GM12878 (cell line): Measurements from ENCODE around the gene AGBL5. TPM values are rescaled to one million over a fixed set of nuclear protein-coding genes. Genes with fewer than 3 reads are reported as not detected.

ENCODE experiments used
- BCL11A ChIP-seq: IDR thresholded peaks from 2 replicates; pipeline ENCODE4 v1.6.1; 2011; ENCODE audit warnings: low read depth, low read length
- CEBPB ChIP-seq, 2 experiments: fragments of 150-350 bp in 1 of 2; IDR thresholded peaks; 2 replicates each; pipeline ENCODE4 v1.6.1; 2012 to 2014; ENCODE audit warnings: low read depth in 2 of 2, low read length in 2 of 2, borderline replicate concordance in 1 of 2, inconsistent platforms in 1 of 2
- FOXM1 ChIP-seq: IDR thresholded peaks from 2 replicates; pipeline ENCODE4 v1.6.1; 2012; ENCODE audit warnings: low read depth, mild to moderate bottlenecking, inconsistent platforms, low read length, moderate library complexity
- GATAD2B ChIP-seq: fragments of 450-650 bp; conservative IDR thresholded peaks from 2 replicates; pipeline ENCODE4 v1.6.1; 2017; ENCODE audit warnings: low read depth, mild to moderate bottlenecking, moderate library complexity
- HCFC1 ChIP-seq: fragments of 150-350 bp; IDR thresholded peaks from 2 replicates; pipeline ENCODE4 v1.6.1; 2014; ENCODE audit warnings: low read length
- NFXL1 ChIP-seq: fragments of 450-650 bp; IDR thresholded peaks from 2 replicates; pipeline ENCODE4 v1.6.1; 2017; ENCODE audit warnings: antibody characterized with exemption, mild to moderate bottlenecking, borderline replicate concordance
- NR2C1 ChIP-seq: fragments of 450-650 bp; IDR thresholded peaks from 2 replicates; pipeline ENCODE4 v1.6.1; 2017; ENCODE audit warnings: antibody characterized with exemption, mild to moderate bottlenecking, moderate library complexity
- SUPT20H ChIP-seq: IDR thresholded peaks from 2 replicates; pipeline ENCODE4 v1.6.1; 2011; ENCODE audit warnings: low read depth, mild to moderate bottlenecking, low read length, moderate library complexity, borderline replicate concordance; ENCODE audit not compliant: control insufficient read depth
- SUZ12 ChIP-seq: fragments of 200-600 bp; sonication (generic); IDR thresholded peaks from one replicate; pipeline ENCODE4 v1.6.1; 2018; ENCODE audit warnings: antibody characterized with exemption, mild to moderate bottlenecking; ENCODE audit not compliant: unreplicated experiment
- TARDBP ChIP-seq: IDR thresholded peaks from 2 replicates; pipeline ENCODE4 v1.6.1; 2016; ENCODE audit warnings: borderline replicate concordance
- YBX1 ChIP-seq: fragments of 450-650 bp; IDR thresholded peaks from 2 replicates; pipeline ENCODE4 v1.6.1; 2016; ENCODE audit warnings: antibody characterized with exemption
- polyA plus RNA-seq, 11 experiments: library from polyadenylated mRNA; depleted of rRNA in 4 of 11; unstranded in 6 of 11; stranded (reverse) in 5 of 11; fragments of >200 nt; fragmentation: Nextera tagmentation in 4 of 11; fragmentation: Illumina TruSeq in 1 of 11; extraction: Ambion mirVana in 4 of 11; extraction: Trizol in 1 of 11; gene quantifications; 1 replicate in 1 of 11; 2 replicates in 10 of 11; pipeline versions ENCODE4 v1.2.1 to v1.2.3, GENCODE V29; 2011 to 2016; ENCODE audit warnings: inconsistent platforms in 2 of 11, missing spikeins in 2 of 11, low read depth in 1 of 11
- total RNA-seq, 4 experiments: library from RNA; depleted of rRNA in 3 of 4; stranded (reverse); fragments of >200 nt in 3 of 4; fragmentation: Illumina TruSeq in 1 of 4; extraction: Trizol in 1 of 4; gene quantifications; 2 replicates each; pipeline versions ENCODE4 v1.2.1 to v1.2.3, GENCODE V29; 2013 to 2021
- TF ChIP-seq, protein P1 (sequence below): fragments of 450-650 bp; IDR thresholded peaks from 2 replicates; pipeline ENCODE4 v1.6.1; 2016; ENCODE audit warnings: mild to moderate bottlenecking, moderate library complexity, borderline replicate concordance
- TF ChIP-seq, protein P2 (sequence below): IDR thresholded peaks from 2 replicates; pipeline ENCODE4 v1.6.1; 2011; ENCODE audit warnings: low read depth, mild to moderate bottlenecking, low read length, moderate library complexity, borderline replicate concordance; ENCODE audit errors: extremely low read depth
- TF ChIP-seq, protein P3 (sequence below): IDR thresholded peaks from 2 replicates; pipeline ENCODE4 v1.6.1; 2012; ENCODE audit warnings: mild to moderate bottlenecking, low read depth, low read length
- TF ChIP-seq, protein P4 (sequence below): fragments of 450-650 bp; IDR thresholded peaks from 2 replicates; pipeline ENCODE4 v1.6.1; 2016; ENCODE audit warnings: mild to moderate bottlenecking
- TF ChIP-seq, protein P5 (sequence below): fragments of 450-650 bp; IDR thresholded peaks from 2 replicates; pipeline ENCODE4 v1.6.1; 2016; ENCODE audit warnings: mild to moderate bottlenecking
- TF ChIP-seq, protein P6 (sequence below): IDR thresholded peaks from 2 replicates; pipeline ENCODE4 v1.6.1; 2012; ENCODE audit warnings: low read depth, low read length, improper control_type of control experiment

AGBL5 gene
- total and polyA plus RNA-seq, 10 of the 15 experiments (the other 5 are each of a cell fraction or from before 2014, with no cell fraction given): 1.9 to 28.5 (median 19.5) TPM

DNA sequence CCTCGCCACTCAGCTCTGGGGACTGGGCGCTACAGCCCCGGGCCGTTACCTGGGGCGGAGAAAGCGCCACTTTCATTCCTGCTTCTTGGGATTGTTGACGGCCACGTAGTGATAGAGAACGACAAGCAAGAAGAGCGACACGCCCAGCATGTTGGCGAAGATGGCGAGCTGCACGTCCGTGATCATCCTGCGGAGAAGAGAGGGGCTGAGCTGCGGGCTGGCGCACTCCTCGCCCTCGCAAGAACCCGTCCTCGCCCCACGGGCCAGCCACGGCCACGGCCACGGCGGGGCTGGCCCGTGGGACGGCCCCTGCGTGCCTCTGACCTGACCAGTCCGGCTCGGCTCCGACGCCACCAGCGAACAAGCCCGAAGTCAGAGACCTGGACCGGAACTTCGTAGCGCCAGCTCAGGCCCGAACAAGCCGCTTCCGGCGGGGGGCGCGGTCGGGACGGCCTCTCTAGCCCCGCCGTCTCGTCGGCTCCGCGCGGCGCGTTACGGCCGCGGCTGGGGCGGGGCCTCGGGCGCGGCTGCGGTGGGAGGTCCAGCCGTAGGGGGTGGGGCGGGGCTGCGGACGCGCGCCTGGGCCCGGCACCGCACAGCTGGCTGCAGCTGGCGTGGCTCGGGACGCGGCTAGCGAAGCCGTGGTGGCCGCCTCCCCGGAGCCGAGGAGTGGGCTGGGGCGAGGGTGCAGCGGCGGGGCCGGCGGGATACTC lies 20.0 kb downstream of the AGBL5 start, which contains the start of gene OST4 (continued):
- no peak for TF ChIP-seq CEBPB (IDR thresholded peaks at IDR 0.05; ENCODE audit: borderline replicate concordance in 1 of 2, low read depth in 2 of 2, low read length in 2 of 2)
- TF ChIP-seq, protein P1, sequence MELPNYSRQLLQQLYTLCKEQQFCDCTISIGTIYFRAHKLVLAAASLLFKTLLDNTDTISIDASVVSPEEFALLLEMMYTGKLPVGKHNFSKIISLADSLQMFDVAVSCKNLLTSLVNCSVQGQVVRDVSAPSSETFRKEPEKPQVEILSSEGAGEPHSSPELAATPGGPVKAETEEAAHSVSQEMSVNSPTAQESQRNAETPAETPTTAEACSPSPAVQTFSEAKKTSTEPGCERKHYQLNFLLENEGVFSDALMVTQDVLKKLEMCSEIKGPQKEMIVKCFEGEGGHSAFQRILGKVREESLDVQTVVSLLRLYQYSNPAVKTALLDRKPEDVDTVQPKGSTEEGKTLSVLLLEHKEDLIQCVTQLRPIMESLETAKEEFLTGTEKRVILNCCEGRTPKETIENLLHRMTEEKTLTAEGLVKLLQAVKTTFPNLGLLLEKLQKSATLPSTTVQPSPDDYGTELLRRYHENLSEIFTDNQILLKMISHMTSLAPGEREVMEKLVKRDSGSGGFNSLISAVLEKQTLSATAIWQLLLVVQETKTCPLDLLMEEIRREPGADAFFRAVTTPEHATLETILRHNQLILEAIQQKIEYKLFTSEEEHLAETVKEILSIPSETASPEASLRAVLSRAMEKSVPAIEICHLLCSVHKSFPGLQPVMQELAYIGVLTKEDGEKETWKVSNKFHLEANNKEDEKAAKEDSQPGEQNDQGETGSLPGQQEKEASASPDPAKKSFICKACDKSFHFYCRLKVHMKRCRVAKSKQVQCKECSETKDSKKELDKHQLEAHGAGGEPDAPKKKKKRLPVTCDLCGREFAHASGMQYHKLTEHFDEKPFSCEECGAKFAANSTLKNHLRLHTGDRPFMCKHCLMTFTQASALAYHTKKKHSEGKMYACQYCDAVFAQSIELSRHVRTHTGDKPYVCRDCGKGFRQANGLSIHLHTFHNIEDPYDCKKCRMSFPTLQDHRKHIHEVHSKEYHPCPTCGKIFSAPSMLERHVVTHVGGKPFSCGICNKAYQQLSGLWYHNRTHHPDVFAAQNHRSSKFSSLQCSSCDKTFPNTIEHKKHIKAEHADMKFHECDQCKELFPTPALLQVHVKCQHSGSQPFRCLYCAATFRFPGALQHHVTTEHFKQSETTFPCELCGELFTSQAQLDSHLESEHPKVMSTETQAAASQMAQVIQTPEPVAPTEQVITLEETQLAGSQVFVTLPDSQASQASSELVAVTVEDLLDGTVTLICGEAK: peak; percentile 79
- peak; percentile 69 for TF ChIP-seq HCFC1
- TF ChIP-seq GATAD2B: peak; percentile 72; the same call in 1 of the 2 replicates
- TF ChIP-seq, protein P2, sequence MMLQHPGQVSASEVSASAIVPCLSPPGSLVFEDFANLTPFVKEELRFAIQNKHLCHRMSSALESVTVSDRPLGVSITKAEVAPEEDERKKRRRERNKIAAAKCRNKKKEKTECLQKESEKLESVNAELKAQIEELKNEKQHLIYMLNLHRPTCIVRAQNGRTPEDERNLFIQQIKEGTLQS: no peak
- no peak for TF ChIP-seq NFXL1
- TF ChIP-seq SUPT20H: no peak
- no peak for TF ChIP-seq BCL11A
- TF ChIP-seq FOXM1: 0 out of 2 replicates have a peak, but pooled peaks have one; percentile 13
- TF ChIP-seq, protein P3, sequence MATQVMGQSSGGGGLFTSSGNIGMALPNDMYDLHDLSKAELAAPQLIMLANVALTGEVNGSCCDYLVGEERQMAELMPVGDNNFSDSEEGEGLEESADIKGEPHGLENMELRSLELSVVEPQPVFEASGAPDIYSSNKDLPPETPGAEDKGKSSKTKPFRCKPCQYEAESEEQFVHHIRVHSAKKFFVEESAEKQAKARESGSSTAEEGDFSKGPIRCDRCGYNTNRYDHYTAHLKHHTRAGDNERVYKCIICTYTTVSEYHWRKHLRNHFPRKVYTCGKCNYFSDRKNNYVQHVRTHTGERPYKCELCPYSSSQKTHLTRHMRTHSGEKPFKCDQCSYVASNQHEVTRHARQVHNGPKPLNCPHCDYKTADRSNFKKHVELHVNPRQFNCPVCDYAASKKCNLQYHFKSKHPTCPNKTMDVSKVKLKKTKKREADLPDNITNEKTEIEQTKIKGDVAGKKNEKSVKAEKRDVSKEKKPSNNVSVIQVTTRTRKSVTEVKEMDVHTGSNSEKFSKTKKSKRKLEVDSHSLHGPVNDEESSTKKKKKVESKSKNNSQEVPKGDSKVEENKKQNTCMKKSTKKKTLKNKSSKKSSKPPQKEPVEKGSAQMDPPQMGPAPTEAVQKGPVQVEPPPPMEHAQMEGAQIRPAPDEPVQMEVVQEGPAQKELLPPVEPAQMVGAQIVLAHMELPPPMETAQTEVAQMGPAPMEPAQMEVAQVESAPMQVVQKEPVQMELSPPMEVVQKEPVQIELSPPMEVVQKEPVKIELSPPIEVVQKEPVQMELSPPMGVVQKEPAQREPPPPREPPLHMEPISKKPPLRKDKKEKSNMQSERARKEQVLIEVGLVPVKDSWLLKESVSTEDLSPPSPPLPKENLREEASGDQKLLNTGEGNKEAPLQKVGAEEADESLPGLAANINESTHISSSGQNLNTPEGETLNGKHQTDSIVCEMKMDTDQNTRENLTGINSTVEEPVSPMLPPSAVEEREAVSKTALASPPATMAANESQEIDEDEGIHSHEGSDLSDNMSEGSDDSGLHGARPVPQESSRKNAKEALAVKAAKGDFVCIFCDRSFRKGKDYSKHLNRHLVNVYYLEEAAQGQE: no peak
- TF ChIP-seq, protein P4, sequence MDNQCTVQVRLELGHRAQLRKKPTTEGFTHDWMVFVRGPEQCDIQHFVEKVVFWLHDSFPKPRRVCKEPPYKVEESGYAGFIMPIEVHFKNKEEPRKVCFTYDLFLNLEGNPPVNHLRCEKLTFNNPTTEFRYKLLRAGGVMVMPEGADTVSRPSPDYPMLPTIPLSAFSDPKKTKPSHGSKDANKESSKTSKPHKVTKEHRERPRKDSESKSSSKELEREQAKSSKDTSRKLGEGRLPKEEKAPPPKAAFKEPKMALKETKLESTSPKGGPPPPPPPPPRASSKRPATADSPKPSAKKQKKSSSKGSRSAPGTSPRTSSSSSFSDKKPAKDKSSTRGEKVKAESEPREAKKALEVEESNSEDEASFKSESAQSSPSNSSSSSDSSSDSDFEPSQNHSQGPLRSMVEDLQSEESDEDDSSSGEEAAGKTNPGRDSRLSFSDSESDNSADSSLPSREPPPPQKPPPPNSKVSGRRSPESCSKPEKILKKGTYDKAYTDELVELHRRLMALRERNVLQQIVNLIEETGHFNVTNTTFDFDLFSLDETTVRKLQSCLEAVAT: no peak
- TF ChIP-seq NR2C1: peak; percentile 55; the same call in 1 of the 2 replicates
- TF ChIP-seq YBX1: no peak
- TF ChIP-seq, protein P5, sequence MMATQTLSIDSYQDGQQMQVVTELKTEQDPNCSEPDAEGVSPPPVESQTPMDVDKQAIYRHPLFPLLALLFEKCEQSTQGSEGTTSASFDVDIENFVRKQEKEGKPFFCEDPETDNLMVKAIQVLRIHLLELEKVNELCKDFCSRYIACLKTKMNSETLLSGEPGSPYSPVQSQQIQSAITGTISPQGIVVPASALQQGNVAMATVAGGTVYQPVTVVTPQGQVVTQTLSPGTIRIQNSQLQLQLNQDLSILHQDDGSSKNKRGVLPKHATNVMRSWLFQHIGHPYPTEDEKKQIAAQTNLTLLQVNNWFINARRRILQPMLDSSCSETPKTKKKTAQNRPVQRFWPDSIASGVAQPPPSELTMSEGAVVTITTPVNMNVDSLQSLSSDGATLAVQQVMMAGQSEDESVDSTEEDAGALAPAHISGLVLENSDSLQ: 0 out of 2 replicates have a peak, but pooled peaks have one; percentile 23
- TF ChIP-seq TARDBP: no peak
- TF ChIP-seq SUZ12: no peak
- TF ChIP-seq, protein P6, sequence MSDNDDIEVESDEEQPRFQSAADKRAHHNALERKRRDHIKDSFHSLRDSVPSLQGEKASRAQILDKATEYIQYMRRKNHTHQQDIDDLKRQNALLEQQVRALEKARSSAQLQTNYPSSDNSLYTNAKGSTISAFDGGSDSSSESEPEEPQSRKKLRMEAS: peak; percentile 13; the same call in 1 of the 2 replicates
